ENCODE results near the gene NKD1.

DNA sequence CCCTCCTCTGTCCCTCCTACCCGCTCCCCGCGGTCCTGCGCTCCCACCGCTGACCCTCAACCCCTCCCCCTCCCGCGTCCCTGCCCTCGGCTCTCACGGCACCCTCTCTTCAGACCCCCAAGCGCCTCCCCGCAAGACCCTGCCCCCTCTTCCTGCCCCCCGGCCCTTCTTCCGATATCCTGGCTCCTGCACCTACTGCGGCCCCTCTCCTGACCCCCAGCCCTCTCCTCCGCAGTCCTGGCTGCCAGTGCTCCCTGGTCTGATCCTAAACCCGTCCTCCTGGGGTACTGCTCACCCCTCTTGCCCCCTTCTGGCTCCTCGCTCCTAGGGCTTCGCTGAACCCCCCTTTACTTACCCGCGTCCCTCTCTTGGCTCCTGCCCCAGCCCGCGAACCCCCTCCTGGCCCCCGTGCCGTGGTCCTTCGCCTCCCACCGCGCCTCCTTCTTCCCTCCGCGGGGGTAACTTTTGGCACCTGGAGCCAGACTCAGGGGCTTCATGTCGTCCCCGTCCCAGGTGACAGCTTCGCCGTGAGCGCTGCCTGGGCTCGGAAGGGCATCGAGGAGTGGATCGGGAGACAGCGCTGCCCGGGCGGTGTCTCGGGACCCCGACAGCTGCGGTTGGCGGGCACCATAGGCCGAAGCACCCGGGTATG lies 839 bp downstream of the NKD1 start:
- TF ChIP-seq, protein P1, sequence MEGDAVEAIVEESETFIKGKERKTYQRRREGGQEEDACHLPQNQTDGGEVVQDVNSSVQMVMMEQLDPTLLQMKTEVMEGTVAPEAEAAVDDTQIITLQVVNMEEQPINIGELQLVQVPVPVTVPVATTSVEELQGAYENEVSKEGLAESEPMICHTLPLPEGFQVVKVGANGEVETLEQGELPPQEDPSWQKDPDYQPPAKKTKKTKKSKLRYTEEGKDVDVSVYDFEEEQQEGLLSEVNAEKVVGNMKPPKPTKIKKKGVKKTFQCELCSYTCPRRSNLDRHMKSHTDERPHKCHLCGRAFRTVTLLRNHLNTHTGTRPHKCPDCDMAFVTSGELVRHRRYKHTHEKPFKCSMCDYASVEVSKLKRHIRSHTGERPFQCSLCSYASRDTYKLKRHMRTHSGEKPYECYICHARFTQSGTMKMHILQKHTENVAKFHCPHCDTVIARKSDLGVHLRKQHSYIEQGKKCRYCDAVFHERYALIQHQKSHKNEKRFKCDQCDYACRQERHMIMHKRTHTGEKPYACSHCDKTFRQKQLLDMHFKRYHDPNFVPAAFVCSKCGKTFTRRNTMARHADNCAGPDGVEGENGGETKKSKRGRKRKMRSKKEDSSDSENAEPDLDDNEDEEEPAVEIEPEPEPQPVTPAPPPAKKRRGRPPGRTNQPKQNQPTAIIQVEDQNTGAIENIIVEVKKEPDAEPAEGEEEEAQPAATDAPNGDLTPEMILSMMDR (IDR thresholded peaks at IDR 0.05), result no peak
- no peak for TF ChIP-seq POLR2A (IDR thresholded peaks at IDR 0.05)

All from adrenal gland (tissue), 5 donors.